ENCODE results near the gene TMEM106C.
"Not testable (repeated sequence)": the region's sequence is repeated elsewhere in the genome, so short reads cannot be mapped to it uniquely, and the experiment has no call there.

Gene TMEM106C

GRCh38 chr12:47949441-47950341, 13.7 kb upstream of the TMEM106C start:
- DNase-seq (ENCODE audit: low read depth in 2 of 2): peak in 1 of 2 donors; percentile 37

- no peak for DNase-seq (ENCODE audit: low read depth in 2 of 2)
Measured at GRCh38 chr12:47950856-47951468, 12.4 kb upstream of the TMEM106C start.

- no peak for DNase-seq (ENCODE audit: low read depth in 2 of 2)
Measured at GRCh38 chr12:47954058-47954457, 9.3 kb upstream of the TMEM106C start.

- DNase-seq (ENCODE audit: low read depth in 2 of 2): no peak
Measured at GRCh38 chr12:47954467-47955045, 8.8 kb upstream of the TMEM106C start.

- no peak for DNase-seq (ENCODE audit: low read depth in 2 of 2)
Measured at GRCh38 chr12:47955059-47955458, 8.3 kb upstream of the TMEM106C start.

- DNase-seq (ENCODE audit: low read depth in 2 of 2): not testable (repeated sequence)
Measured at GRCh38 chr12:47957671-47958070, 5.7 kb upstream of the TMEM106C start.

GRCh38 chr12:47962198-47962597, 1.2 kb upstream of the TMEM106C start:
- no peak for DNase-seq (ENCODE audit: low read depth in 2 of 2)

GRCh38 chr12:47964106-47964728, 821 bp downstream of the TMEM106C start:
- DNase-seq (ENCODE audit: low read depth in 2 of 2): no peak

- no peak for DNase-seq (ENCODE audit: low read depth in 2 of 2)
Measured at GRCh38 chr12:47965581-47965980, 2.2 kb downstream of the TMEM106C start.

- DNase-seq (ENCODE audit: low read depth in 2 of 2): no peak
Measured at GRCh38 chr12:47967461-47968321, 4.3 kb downstream of the TMEM106C start.

- no peak for DNase-seq (ENCODE audit: low read depth in 2 of 2)
Measured at GRCh38 chr12:47969845-47970244, 6.4 kb downstream of the TMEM106C start.

GRCh38 chr12:47970843-47971242, 7.4 kb downstream of the TMEM106C start:
- no peak for DNase-seq (ENCODE audit: low read depth in 2 of 2)

- no peak for DNase-seq (ENCODE audit: low read depth in 2 of 2)
Measured at GRCh38 chr12:47972895-47973294, 9.5 kb downstream of the TMEM106C start.

- no peak for DNase-seq (ENCODE audit: low read depth in 2 of 2)
Measured at GRCh38 chr12:47973870-47974269, 10.5 kb downstream of the TMEM106C start.

GRCh38 chr12:47975036-47975620, 11.7 kb downstream of the TMEM106C start:
- DNase-seq (ENCODE audit: low read depth in 2 of 2): no peak

- no peak for DNase-seq (ENCODE audit: low read depth in 2 of 2)
Measured at GRCh38 chr12:47975816-47976215, 12.4 kb downstream of the TMEM106C start.

GRCh38 chr12:47977046-47977771, 13.8 kb downstream of the TMEM106C start:
- no peak for DNase-seq (ENCODE audit: low read depth in 2 of 2)

GRCh38 chr12:47977772-47978597, 14.6 kb downstream of the TMEM106C start:
- no peak for DNase-seq (ENCODE audit: low read depth in 2 of 2)

- DNase-seq (ENCODE audit: low read depth in 2 of 2): no peak
Measured at GRCh38 chr12:47978598-47978873, 15.1 kb downstream of the TMEM106C start.

GRCh38 chr12:47979166-47979565, 15.8 kb downstream of the TMEM106C start:
- no peak for DNase-seq (ENCODE audit: low read depth in 2 of 2)

Measured in stimulated activated CD8-positive, alpha-beta memory T cell treated with anti-CD3 and anti-CD28 coated beads, Interleukin-2, amount 100 ng/mL, for 48 hours (primary cell).